Measurements from ENCODE around the gene TMEM132A. TPM values are rescaled to one million over a fixed set of nuclear protein-coding genes. Genes with fewer than 3 reads are reported as not detected.

TMEM132A gene
- total and polyA plus RNA-seq, 2 of the 13 experiments (the other 11 are each of a cell fraction or from before 2014, with no cell fraction given): 11.1 to 32.9 TPM

GRCh38 chr11:60924110-60924905 lies at the start of gene TMEM132A (continued):
- TF ChIP-seq, protein P1, sequence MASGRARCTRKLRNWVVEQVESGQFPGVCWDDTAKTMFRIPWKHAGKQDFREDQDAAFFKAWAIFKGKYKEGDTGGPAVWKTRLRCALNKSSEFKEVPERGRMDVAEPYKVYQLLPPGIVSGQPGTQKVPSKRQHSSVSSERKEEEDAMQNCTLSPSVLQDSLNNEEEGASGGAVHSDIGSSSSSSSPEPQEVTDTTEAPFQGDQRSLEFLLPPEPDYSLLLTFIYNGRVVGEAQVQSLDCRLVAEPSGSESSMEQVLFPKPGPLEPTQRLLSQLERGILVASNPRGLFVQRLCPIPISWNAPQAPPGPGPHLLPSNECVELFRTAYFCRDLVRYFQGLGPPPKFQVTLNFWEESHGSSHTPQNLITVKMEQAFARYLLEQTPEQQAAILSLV (CRISPR knock-in tag; IDR thresholded peaks at IDR 0.05; ENCODE audit: borderline replicate concordance): no peak
- 0 out of 2 replicates have a peak, but pooled peaks have one; percentile 40 for TF ChIP-seq AHR (CRISPR knock-in tag; IDR thresholded peaks at IDR 0.05)
- TF ChIP-seq GPBP1L1 (CRISPR knock-in tag; IDR thresholded peaks at IDR 0.05): no peak
- TF ChIP-seq YEATS4 (CRISPR knock-in tag; IDR thresholded peaks at IDR 0.05; ENCODE audit: borderline replicate concordance): peak; percentile 62; the same call in 1 of the 2 replicates
- no peak for TF ChIP-seq HMGA1 (CRISPR knock-in tag; conservative IDR thresholded peaks at IDR 0.05)
- peak; percentile 83; the same call in 1 of the 2 replicates for TF ChIP-seq TMF1 (CRISPR knock-in tag; IDR thresholded peaks at IDR 0.05; ENCODE audit: low read depth)
- no peak for TF ChIP-seq CC2D1A (CRISPR knock-in tag; IDR thresholded peaks at IDR 0.05)
- TF ChIP-seq PHB2 (IDR thresholded peaks at IDR 0.05; ENCODE audit: partially characterized antibody): no peak
- TF ChIP-seq, protein P2, sequence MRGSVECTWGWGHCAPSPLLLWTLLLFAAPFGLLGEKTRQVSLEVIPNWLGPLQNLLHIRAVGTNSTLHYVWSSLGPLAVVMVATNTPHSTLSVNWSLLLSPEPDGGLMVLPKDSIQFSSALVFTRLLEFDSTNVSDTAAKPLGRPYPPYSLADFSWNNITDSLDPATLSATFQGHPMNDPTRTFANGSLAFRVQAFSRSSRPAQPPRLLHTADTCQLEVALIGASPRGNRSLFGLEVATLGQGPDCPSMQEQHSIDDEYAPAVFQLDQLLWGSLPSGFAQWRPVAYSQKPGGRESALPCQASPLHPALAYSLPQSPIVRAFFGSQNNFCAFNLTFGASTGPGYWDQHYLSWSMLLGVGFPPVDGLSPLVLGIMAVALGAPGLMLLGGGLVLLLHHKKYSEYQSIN (CRISPR knock-in tag; IDR thresholded peaks at IDR 0.05; ENCODE audit: borderline replicate concordance): no peak
- TF ChIP-seq ZNF768 (CRISPR knock-in tag; IDR thresholded peaks at IDR 0.05): peak; percentile 72; the same call in 1 of the 2 replicates
- no peak for TF ChIP-seq MTA3 (CRISPR knock-in tag; IDR thresholded peaks at IDR 0.05)
- TF ChIP-seq ZBTB3 (CRISPR knock-in tag; IDR thresholded peaks at IDR 0.05; ENCODE audit: borderline replicate concordance, low read depth): no peak
- TF ChIP-seq, protein P3, sequence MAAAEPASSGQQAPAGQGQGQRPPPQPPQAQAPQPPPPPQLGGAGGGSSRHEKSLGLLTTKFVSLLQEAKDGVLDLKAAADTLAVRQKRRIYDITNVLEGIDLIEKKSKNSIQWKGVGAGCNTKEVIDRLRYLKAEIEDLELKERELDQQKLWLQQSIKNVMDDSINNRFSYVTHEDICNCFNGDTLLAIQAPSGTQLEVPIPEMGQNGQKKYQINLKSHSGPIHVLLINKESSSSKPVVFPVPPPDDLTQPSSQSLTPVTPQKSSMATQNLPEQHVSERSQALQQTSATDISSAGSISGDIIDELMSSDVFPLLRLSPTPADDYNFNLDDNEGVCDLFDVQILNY (CRISPR knock-in tag; conservative IDR thresholded peaks at IDR 0.05): no peak
- TF ChIP-seq BORCS8-MEF2B (CRISPR knock-in tag; IDR thresholded peaks at IDR 0.05): peak; percentile 64; the same call in 1 of the 2 replicates
- TF ChIP-seq, protein P4, sequence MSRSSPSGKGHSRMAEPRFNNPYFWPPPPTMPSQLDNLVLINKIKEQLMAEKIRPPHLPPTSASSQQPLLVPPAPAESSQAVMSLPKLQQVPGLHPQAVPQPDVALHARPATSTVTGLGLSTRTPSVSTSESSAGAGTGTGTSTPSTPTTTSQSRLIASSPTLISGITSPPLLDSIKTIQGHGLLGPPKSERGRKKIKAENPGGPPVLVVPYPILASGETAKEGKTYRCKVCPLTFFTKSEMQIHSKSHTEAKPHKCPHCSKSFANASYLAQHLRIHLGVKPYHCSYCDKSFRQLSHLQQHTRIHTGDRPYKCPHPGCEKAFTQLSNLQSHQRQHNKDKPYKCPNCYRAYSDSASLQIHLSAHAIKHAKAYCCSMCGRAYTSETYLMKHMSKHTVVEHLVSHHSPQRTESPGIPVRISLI (CRISPR knock-in tag; IDR thresholded peaks at IDR 0.05; ENCODE audit: borderline replicate concordance): no peak
- TF ChIP-seq ZNF790 (CRISPR knock-in tag; IDR thresholded peaks at IDR 0.05; ENCODE audit: borderline replicate concordance): no peak; the same call in 1 of the 2 replicates
- no peak for TF ChIP-seq ZNF260 (CRISPR knock-in tag; IDR thresholded peaks at IDR 0.05; ENCODE audit: borderline replicate concordance, low read depth)
- no peak for TF ChIP-seq NFIB (CRISPR knock-in tag; IDR thresholded peaks at IDR 0.05; ENCODE audit: borderline replicate concordance)
- no peak for TF ChIP-seq ZNF460 (CRISPR knock-in tag; IDR thresholded peaks at IDR 0.05; ENCODE audit: borderline replicate concordance)
- no peak for TF ChIP-seq SNAI1 (CRISPR knock-in tag; IDR thresholded peaks at IDR 0.05; ENCODE audit: borderline replicate concordance)
- TF ChIP-seq GTF3A (CRISPR knock-in tag; conservative IDR thresholded peaks at IDR 0.05): no peak
- TF ChIP-seq PHF8 (CRISPR knock-in tag; IDR thresholded peaks at IDR 0.05): peak; percentile 31; the same call in 1 of the 2 replicates
- TF ChIP-seq IKZF1 (IDR thresholded peaks at IDR 0.05): no peak
- no peak for TF ChIP-seq ZNF776 (CRISPR knock-in tag; IDR thresholded peaks at IDR 0.05)
- no peak for TF ChIP-seq NPAS2 (CRISPR knock-in tag; IDR thresholded peaks at IDR 0.05; ENCODE audit: borderline replicate concordance)
